ENCODE data around the gene EDDM13. TPM values are rescaled to one million over a fixed set of nuclear protein-coding genes. Genes with fewer than 3 reads are reported as not detected.
"Not testable (repeated sequence)": the region's sequence is repeated elsewhere in the genome, so short reads cannot be mapped to it uniquely, and the experiment has no call there.

EDDM13 gene, protein sequence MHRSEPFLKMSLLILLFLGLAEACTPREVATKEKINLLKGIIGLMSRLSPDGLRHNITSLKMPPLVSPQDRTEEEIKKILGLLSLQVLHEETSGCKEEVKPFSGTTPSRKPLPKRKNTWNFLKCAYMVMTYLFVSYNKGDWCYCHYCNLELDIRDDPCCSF
- not detected in 2 replicates for total RNA-seq (2012; rRNA removed)

- H3K4me2 ChIP-seq (ENCODE audit: low read length): no peak within 1 kb of the TSS
- H3K27me3 ChIP-seq (ENCODE audit: control insufficient read depth, insufficient read depth, low read length): no peaks in the 10 kb centered on the region
- H3K4me1 ChIP-seq (ENCODE audit: control insufficient read depth, insufficient read depth, low read length): peaks cover 13% of the 10 kb centered on the region
- H3K4me3 ChIP-seq (ENCODE audit: low read length): no peak within 1 kb of the TSS
- no peaks in the 10 kb centered on the region for H3K36me3 ChIP-seq (ENCODE audit: insufficient read depth, low read length)
- H3K9ac ChIP-seq (ENCODE audit: low read depth, low read length): no peak within 1 kb of the TSS
- no peaks in the 10 kb centered on the region for H3K9me3 ChIP-seq (replicated peaks; ENCODE audit: low read length)
These were observed at the start of gene EDDM13 for GRCh38 chr19:56272161-56272798. Gene EDDM13, plus strand, starts transcription at chr19:56272748. Its CDS starts 87 bp downstream, at chr19:56272835.

DNA sequence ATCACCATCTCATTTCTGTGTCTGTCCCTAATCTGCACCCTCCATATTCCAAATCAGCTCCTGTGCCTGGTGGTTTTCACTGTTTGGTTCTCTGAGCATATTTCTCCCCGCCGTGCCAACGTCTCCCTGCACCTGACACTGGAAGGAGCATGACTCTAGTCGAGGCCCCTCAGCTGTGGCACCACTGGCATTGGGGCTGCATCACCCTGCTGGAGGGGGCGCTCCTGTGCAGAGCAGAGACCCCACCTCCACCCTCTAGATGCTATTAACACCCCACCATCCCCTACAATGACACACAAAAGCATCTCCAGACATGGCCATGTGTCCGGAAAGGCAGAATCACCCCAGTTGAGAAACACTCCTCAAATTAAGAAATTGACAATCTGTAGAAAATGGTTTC lies 49.6 kb upstream of the EDDM13 start:
- Histone ChIP-seq H3K27me3 (ENCODE audit: control insufficient read depth, insufficient read depth, low read length) (no peaks in the 10 kb centered on the region), H3K9me3 (replicated peaks; ENCODE audit: low read length) (no peaks in the 10 kb centered on the region), H3K4me1 (ENCODE audit: control insufficient read depth, insufficient read depth, low read length) (no peaks in the 10 kb centered on the region), H3K9ac (ENCODE audit: low read depth, low read length) (no peak overlapping the region), H3K4me2 (ENCODE audit: low read length) (no peak overlapping the region), H3K4me3 (ENCODE audit: low read length) (no peak overlapping the region), H3K36me3 (ENCODE audit: insufficient read depth, low read length) (no peaks in the 10 kb centered on the region)

DNA sequence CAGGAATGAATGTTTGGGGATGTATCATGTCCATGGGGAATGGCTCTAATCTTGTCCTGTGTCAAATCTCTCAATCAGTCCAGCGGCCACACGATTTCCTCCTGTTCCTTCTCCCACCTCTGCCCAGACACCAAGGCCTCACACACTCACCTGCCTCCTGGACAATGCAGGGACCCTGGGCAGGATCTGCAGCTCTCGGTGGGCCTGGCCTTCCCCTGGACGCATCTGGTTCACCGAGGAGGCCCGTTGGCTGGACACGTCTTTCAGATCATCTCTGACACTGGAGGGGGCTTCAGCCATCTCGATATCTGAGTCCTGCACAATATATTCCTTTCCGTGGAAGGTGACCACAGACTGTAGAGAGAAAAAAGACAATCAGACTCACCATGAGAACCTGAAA lies 49.1 kb upstream of the EDDM13 start:
- no peak overlapping the region for H3K4me2 ChIP-seq (ENCODE audit: low read length)
- no peak overlapping the region for H3K4me3 ChIP-seq (ENCODE audit: low read length)
- no peaks in the 10 kb centered on the region for H3K27me3 ChIP-seq (ENCODE audit: control insufficient read depth, insufficient read depth, low read length)
- no peaks in the 10 kb centered on the region for H3K36me3 ChIP-seq (ENCODE audit: insufficient read depth, low read length)
- H3K9ac ChIP-seq (ENCODE audit: low read depth, low read length): no peak overlapping the region
- H3K4me1 ChIP-seq (ENCODE audit: control insufficient read depth, insufficient read depth, low read length): no peaks in the 10 kb centered on the region
- no peaks in the 10 kb centered on the region for H3K9me3 ChIP-seq (replicated peaks; ENCODE audit: low read length)

- Histone ChIP-seq H3K4me1 (ENCODE audit: control insufficient read depth, insufficient read depth, low read length) (no peaks in the 10 kb centered on the region), H3K4me2 (ENCODE audit: low read length) (peak overlapping the region; percentile 61), H3K9ac (ENCODE audit: low read depth, low read length) (no peak overlapping the region), H3K27me3 (ENCODE audit: control insufficient read depth, insufficient read depth, low read length) (no peaks in the 10 kb centered on the region), H3K36me3 (ENCODE audit: insufficient read depth, low read length) (no peaks in the 10 kb centered on the region), H3K9me3 (replicated peaks; ENCODE audit: low read length) (no peaks in the 10 kb centered on the region), H3K4me3 (ENCODE audit: low read length) (peak overlapping the region; percentile 19)
These were observed 27.3 kb upstream of the EDDM13 start for GRCh38 chr19:56245121-56245740.

GRCh38 chr19:56245764-56246163 lies 26.8 kb upstream of the EDDM13 start:
- H3K4me1 ChIP-seq (ENCODE audit: control insufficient read depth, insufficient read depth, low read length); H3K9ac ChIP-seq (ENCODE audit: low read depth, low read length); H3K27me3 ChIP-seq (ENCODE audit: control insufficient read depth, insufficient read depth, low read length); H3K36me3 ChIP-seq (ENCODE audit: insufficient read depth, low read length); H3K9me3 ChIP-seq (replicated peaks; ENCODE audit: low read length); H3K4me2 ChIP-seq (ENCODE audit: low read length); H3K4me3 ChIP-seq (ENCODE audit: low read length): not testable (repeated sequence)

- not testable (repeated sequence) for H3K4me3 ChIP-seq (ENCODE audit: low read length); H3K4me2 ChIP-seq (ENCODE audit: low read length); H3K9ac ChIP-seq (ENCODE audit: low read depth, low read length); H3K4me1 ChIP-seq (ENCODE audit: control insufficient read depth, insufficient read depth, low read length); H3K27me3 ChIP-seq (ENCODE audit: control insufficient read depth, insufficient read depth, low read length); H3K36me3 ChIP-seq (ENCODE audit: insufficient read depth, low read length); H3K9me3 ChIP-seq (replicated peaks; ENCODE audit: low read length)
These were observed 23.7 kb upstream of the EDDM13 start for GRCh38 chr19:56248736-56249338.

DNA sequence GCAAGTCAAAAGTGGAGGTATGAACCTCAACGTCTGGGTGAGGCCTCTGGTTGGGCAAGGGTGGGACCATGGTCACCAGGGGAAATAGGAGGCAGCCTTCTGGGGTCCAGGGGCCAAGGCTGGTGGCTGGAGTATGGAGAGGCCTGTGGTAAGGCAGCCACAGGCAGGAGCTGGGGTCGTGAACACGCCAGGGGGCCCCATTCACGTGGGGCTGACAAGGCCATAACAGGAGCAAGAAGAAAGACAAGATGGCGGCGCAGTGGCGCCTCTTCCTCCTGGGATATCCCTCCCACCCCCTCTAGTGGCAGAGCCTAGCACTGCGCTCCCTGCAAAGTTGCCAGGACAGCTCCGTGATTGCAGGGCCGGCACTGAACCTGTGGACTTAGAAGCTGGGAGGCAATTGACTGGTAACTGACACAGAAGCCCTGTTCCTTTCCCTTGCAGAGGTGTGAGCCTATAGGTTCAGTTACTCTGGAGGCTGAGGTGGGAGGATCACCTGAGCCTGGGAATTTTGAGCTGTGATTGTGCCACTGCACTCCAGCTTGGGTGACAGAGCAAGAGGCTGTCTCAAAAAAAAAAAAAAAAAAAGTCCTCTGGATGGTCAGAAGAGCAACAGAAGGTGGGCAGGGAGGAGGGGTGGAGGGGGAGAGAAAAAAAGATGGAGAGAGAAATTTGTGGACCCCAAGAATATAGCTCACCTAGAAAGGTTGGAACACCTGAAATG lies 19.7 kb upstream of the EDDM13 start:
- H3K4me3 ChIP-seq (ENCODE audit: low read length): no peak overlapping the region
- no peaks in the 10 kb centered on the region for H3K27me3 ChIP-seq (ENCODE audit: control insufficient read depth, insufficient read depth, low read length)
- no peaks in the 10 kb centered on the region for H3K36me3 ChIP-seq (ENCODE audit: insufficient read depth, low read length)
- H3K9ac ChIP-seq (ENCODE audit: low read depth, low read length): no peak overlapping the region
- H3K4me2 ChIP-seq (ENCODE audit: low read length): no peak overlapping the region
- no peaks in the 10 kb centered on the region for H3K9me3 ChIP-seq (replicated peaks; ENCODE audit: low read length)
- H3K4me1 ChIP-seq (ENCODE audit: control insufficient read depth, insufficient read depth, low read length): no peaks in the 10 kb centered on the region

DNA sequence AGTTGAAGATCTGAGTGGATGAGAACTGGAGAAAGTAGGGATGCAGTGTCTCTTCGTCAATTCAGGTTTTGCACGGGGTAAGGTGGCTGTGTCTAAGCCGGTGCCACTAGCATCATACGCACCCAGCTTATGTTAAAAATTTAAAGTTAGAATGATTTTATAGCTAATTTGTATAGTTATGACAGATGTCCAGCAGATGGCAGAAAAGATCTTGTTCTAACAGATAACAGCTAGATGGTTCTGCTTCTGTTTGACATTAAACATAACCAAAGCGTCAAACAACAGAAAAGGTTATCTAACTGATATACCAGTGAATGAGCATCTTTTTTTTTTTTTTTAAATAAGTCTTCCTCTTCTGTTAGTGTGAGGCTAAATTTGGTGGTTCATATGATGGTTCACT lies 18.8 kb upstream of the EDDM13 start:
- H3K9me3 ChIP-seq (replicated peaks; ENCODE audit: low read length): no peaks in the 10 kb centered on the region
- H3K9ac ChIP-seq (ENCODE audit: low read depth, low read length): no peak overlapping the region
- H3K27me3 ChIP-seq (ENCODE audit: control insufficient read depth, insufficient read depth, low read length): no peaks in the 10 kb centered on the region
- H3K4me2 ChIP-seq (ENCODE audit: low read length): no peak overlapping the region
- H3K36me3 ChIP-seq (ENCODE audit: insufficient read depth, low read length): no peaks in the 10 kb centered on the region
- no peaks in the 10 kb centered on the region for H3K4me1 ChIP-seq (ENCODE audit: control insufficient read depth, insufficient read depth, low read length)
- H3K4me3 ChIP-seq (ENCODE audit: low read length): no peak overlapping the region

GRCh38 chr19:56258272-56258671 lies 14.3 kb upstream of the EDDM13 start:
- no peaks in the 10 kb centered on the region for H3K27me3 ChIP-seq (ENCODE audit: control insufficient read depth, insufficient read depth, low read length)
- H3K9me3 ChIP-seq (replicated peaks; ENCODE audit: low read length): no peaks in the 10 kb centered on the region
- no peak overlapping the region for H3K4me2 ChIP-seq (ENCODE audit: low read length)
- no peak overlapping the region for H3K9ac ChIP-seq (ENCODE audit: low read depth, low read length)
- no peaks in the 10 kb centered on the region for H3K36me3 ChIP-seq (ENCODE audit: insufficient read depth, low read length)
- H3K4me3 ChIP-seq (ENCODE audit: low read length): no peak overlapping the region
- H3K4me1 ChIP-seq (ENCODE audit: control insufficient read depth, insufficient read depth, low read length): no peaks in the 10 kb centered on the region

- Histone ChIP-seq H3K4me2 (ENCODE audit: low read length) (no peak overlapping the region), H3K36me3 (ENCODE audit: insufficient read depth, low read length) (no peaks in the 10 kb centered on the region), H3K4me1 (ENCODE audit: control insufficient read depth, insufficient read depth, low read length) (no peaks in the 10 kb centered on the region), H3K9ac (ENCODE audit: low read depth, low read length) (no peak overlapping the region), H3K27me3 (ENCODE audit: control insufficient read depth, insufficient read depth, low read length) (no peaks in the 10 kb centered on the region), H3K9me3 (replicated peaks; ENCODE audit: low read length) (no peaks in the 10 kb centered on the region), H3K4me3 (ENCODE audit: low read length) (no peak overlapping the region)
These were observed 11.4 kb upstream of the EDDM13 start for GRCh38 chr19:56261145-56261544.

GRCh38 chr19:56261932-56262331 lies 10.6 kb upstream of the EDDM13 start:
- not testable (repeated sequence) for H3K9ac ChIP-seq (ENCODE audit: low read depth, low read length); H3K4me3 ChIP-seq (ENCODE audit: low read length); H3K4me1 ChIP-seq (ENCODE audit: control insufficient read depth, insufficient read depth, low read length); H3K4me2 ChIP-seq (ENCODE audit: low read length); H3K27me3 ChIP-seq (ENCODE audit: control insufficient read depth, insufficient read depth, low read length); H3K36me3 ChIP-seq (ENCODE audit: insufficient read depth, low read length); H3K9me3 ChIP-seq (replicated peaks; ENCODE audit: low read length)

All from skeletal muscle satellite cell (primary cell).